GM12872 (cell line): ENCODE measurements around the gene TBC1D2B.
A peak's percentile ranks its signal among the peaks of the same experiment; 100 is the strongest.

Experiments
- TF ChIP-seq, protein P1 (sequence below): IDR thresholded peaks from 3 replicates; pipeline ENCODE4 v1.5.1; 2011; ENCODE audit warnings: low read depth, mild to moderate bottlenecking, low read length, moderate library complexity; ENCODE audit not compliant: insufficient read depth

Gene TBC1D2B

DNA sequence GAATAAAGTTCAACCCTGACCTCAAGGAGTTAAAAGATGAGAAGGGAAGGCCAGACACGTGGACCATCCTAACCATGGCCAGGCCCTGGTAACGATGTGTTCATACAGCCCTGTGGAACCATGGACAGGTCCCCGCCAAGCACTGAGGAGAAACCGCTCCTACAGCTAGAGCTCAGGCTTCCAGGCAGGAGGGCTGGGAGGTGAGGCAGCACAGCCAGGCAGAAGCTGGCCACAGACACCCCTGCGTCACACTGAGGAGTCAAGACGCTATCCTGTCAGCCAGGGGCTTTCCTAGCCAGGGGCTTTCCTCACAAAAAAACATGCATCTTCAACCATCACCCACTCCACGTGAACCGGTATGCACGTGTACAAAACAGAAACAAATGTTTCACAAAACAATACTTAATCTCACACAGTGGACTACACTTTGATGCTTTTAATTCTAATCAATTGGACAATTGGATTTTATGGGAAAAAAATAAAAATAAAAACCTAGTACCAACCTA lies 73.2 kb downstream of the TBC1D2B start:
- TF ChIP-seq, protein P1, sequence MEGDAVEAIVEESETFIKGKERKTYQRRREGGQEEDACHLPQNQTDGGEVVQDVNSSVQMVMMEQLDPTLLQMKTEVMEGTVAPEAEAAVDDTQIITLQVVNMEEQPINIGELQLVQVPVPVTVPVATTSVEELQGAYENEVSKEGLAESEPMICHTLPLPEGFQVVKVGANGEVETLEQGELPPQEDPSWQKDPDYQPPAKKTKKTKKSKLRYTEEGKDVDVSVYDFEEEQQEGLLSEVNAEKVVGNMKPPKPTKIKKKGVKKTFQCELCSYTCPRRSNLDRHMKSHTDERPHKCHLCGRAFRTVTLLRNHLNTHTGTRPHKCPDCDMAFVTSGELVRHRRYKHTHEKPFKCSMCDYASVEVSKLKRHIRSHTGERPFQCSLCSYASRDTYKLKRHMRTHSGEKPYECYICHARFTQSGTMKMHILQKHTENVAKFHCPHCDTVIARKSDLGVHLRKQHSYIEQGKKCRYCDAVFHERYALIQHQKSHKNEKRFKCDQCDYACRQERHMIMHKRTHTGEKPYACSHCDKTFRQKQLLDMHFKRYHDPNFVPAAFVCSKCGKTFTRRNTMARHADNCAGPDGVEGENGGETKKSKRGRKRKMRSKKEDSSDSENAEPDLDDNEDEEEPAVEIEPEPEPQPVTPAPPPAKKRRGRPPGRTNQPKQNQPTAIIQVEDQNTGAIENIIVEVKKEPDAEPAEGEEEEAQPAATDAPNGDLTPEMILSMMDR = no peak

DNA sequence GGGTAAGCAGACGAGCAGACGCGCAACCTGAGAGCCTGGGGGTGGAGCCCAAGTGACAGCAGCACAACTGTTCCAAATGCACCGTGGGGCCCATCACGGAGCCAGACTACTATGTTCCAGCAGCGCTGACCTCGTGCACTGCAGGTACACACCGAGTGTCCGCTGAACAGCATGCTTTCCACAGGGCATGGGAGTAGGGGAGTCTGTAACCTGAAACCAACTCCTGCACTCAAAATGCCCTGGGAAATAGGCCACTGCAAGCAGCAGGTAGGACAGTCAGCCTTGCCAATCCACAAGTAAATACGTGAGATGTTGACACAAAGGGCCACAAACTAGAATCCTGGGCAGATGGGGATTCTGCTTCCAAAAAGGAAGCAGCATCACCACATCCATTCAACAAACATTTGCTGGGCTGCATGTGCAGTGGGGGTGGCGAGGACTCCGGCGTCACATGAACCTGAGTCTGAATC lies 73.9 kb downstream of the TBC1D2B start:
- TF ChIP-seq, protein P1 = no peak

DNA sequence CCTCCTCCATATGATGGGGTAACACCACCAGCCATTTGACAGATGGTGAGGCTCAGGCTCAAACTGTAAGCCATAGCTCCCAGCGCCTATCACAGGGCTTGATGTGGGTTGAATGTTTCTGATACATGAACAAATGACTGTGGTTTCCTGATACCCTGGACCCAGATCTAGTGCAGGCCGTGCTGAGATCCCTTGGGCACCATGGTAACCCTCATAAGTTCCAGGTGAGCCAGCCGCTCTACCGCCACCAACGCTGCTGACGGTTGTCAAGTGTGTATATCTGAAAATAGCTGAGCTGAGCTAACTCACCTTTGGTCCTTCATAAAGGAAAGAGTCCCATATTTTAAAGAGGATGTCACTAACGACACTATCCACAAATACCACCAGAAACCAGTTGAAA lies 74.5 kb downstream of the TBC1D2B start:
- TF ChIP-seq, protein P1 = no peak

DNA sequence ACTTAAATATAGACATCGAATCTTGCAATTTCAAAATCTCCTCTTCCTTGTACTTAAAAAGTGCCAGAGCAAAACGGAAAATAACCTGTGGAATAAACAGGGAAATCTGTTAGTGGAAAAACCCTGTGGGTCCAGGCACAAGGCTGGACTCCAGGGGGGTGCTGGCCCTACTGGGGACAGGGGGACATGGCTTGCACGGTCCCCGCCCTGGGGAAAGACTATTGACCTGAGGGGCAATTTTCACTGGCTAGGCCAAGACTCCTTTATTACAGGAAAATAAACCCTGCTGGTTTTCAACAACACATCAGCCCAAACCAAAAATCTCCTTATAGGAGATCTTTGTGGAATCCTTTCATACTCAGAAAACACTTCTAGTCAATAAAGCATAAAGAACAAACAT lies 75.9 kb downstream of the TBC1D2B start:
- TF ChIP-seq, protein P1 = no peak

DNA sequence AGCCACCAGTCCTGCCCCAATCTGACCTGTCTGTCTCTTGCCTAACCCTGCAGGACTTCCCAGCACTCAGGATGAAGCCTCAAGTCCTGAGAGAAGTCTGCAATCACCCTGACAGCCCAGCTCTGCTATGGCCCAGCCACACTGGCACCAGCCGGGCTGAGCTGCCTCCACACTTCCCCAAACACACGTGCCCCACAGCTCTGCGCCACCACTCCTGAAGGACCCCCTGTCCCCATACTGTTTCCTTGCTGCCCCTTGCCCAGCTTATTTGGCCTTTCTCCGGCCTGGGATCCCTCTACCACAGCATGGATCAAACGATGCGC lies 76.6 kb downstream of the TBC1D2B start:
- TF ChIP-seq, protein P1 = no peak

DNA sequence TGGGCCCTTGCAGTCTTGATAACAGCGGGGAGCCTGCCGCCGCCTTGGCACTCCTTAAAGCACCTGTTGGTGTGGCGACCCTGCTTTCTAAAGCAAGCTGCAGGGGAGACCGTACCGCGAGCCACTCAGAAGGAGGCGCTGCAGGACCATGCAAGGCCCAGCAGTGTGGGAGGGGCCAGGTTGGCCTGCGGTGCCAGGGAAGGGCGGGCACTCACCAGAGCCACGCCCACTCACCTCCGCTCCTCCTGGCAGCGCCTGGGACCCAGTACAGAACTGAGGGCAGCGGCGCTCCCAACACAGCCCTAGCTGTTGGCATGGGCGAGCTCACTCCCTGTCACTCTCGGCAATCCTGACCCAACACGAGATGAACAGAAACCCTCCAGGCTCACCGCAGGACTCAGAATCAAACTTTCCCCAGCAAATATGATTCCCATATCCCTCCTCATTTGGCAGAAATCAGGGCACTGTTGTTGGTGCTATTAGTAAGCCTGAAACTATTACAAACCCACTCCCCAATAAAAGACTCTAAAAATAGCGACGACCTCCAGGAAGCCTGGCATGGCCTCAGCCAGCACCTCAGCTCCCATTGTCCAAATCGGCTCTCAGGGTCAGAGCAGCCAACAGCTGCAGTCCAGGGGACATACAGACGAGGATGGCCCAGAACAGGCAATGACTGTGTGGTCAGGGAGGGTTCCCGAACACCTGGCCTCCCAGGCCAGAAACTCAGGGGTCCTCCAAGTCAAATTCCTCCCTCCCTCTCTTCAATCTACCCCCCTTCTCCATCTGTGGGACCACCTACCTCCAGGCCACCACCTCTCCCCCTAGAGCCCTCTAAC lies 77.2 kb downstream of the TBC1D2B start:
- TF ChIP-seq, protein P1 = peak; percentile 74

DNA sequence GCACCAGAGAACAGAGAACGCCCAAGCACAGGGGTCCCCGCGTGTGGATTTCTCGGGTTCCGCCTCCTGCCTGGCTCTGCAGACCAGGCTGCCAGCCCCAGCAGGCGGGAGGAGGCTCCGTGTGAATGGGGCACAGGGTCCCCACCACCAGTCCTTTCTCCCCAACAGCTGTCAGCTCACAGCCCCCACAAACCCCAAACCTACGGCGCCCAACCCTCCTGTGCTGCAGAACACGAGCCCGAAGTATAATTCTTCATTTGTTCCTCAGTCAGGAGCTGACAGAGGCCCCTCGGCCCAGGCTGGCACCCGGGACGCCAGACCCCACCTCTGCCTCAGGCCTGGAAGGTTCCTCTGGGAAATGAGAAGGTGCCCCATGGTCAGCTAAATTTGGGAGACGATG lies 78.0 kb downstream of the TBC1D2B start:
- TF ChIP-seq, protein P1 = no peak
